Ishikawa (cell line): Measurements from ENCODE around the gene PLIN3.
A peak's percentile ranks its signal among the peaks of the same experiment; 100 is the strongest.

ENCODE experiments used
- CEBPB ChIP-seq: IDR thresholded peaks from 2 replicates; pipeline ENCODE4 v1.6.1; 2012
- CREB1 ChIP-seq: IDR thresholded peaks from 2 replicates; pipeline ENCODE4 v1.6.1; 2012; ENCODE audit warnings: low read depth
- EGR1 ChIP-seq: IDR thresholded peaks from 2 replicates; pipeline ENCODE4 v1.6.1; 2012
- EP300 ChIP-seq: IDR thresholded peaks from 2 replicates; pipeline ENCODE4 v1.6.1; 2012; ENCODE audit warnings: borderline replicate concordance
- FOXM1 ChIP-seq: IDR thresholded peaks from 2 replicates; pipeline ENCODE4 v1.6.1; 2012; ENCODE audit warnings: low read depth, borderline replicate concordance
- NFIC ChIP-seq: IDR thresholded peaks from 2 replicates; pipeline ENCODE4 v1.6.1; 2012
- RAD21 ChIP-seq: IDR thresholded peaks from 2 replicates; pipeline ENCODE4 v1.6.1; 2012; ENCODE audit warnings: low read depth
- TAF1 ChIP-seq: IDR thresholded peaks from 2 replicates; pipeline ENCODE4 v1.6.1; 2012; ENCODE audit warnings: low read depth, mild to moderate bottlenecking
- TCF12 ChIP-seq: IDR thresholded peaks from 2 replicates; pipeline ENCODE4 v1.6.1; 2012; ENCODE audit warnings: low read depth
- TEAD4 ChIP-seq: IDR thresholded peaks from 2 replicates; pipeline ENCODE4 v1.6.1; 2012
- YY1 ChIP-seq: IDR thresholded peaks from 2 replicates; pipeline ENCODE4 v1.6.1; 2012; ENCODE audit warnings: low read depth
- ZBTB7A ChIP-seq: IDR thresholded peaks from 2 replicates; pipeline ENCODE4 v1.6.1; 2012; ENCODE audit warnings: low read depth
- TF ChIP-seq, protein P1 (sequence below): IDR thresholded peaks from 2 replicates; pipeline ENCODE4 v1.6.1; 2012; ENCODE audit warnings: low read depth, mild to moderate bottlenecking
- TF ChIP-seq, protein P2 (sequence below): IDR thresholded peaks from 2 replicates; pipeline ENCODE4 v1.6.1; 2012
- TF ChIP-seq, protein P3 (sequence below): IDR thresholded peaks from 2 replicates; pipeline ENCODE4 v1.6.1; 2012

Gene PLIN3

DNA sequence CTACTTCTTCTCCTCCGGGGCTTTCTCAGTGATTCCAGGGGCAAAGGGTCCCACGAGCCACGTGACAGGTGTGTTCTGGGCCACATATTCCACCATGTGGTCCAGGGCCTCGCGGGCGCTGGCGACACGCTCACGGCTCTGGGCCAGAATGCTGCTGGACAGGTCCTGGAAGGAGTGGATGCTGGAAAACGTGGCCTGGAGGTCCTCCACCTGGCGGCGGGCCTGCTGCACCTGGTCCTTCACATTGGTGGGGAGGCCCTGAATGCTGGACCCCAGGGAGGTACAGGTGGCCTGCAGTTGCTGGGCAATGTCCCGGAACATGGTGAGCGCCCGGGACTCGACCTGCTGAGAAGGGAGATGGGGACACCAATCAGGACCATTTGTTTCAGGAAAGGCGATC, 28.3 kb downstream of the PLIN3 start:
- TF ChIP-seq TAF1, result no peak
- no peak for TF ChIP-seq EGR1
- TF ChIP-seq, protein P1, sequence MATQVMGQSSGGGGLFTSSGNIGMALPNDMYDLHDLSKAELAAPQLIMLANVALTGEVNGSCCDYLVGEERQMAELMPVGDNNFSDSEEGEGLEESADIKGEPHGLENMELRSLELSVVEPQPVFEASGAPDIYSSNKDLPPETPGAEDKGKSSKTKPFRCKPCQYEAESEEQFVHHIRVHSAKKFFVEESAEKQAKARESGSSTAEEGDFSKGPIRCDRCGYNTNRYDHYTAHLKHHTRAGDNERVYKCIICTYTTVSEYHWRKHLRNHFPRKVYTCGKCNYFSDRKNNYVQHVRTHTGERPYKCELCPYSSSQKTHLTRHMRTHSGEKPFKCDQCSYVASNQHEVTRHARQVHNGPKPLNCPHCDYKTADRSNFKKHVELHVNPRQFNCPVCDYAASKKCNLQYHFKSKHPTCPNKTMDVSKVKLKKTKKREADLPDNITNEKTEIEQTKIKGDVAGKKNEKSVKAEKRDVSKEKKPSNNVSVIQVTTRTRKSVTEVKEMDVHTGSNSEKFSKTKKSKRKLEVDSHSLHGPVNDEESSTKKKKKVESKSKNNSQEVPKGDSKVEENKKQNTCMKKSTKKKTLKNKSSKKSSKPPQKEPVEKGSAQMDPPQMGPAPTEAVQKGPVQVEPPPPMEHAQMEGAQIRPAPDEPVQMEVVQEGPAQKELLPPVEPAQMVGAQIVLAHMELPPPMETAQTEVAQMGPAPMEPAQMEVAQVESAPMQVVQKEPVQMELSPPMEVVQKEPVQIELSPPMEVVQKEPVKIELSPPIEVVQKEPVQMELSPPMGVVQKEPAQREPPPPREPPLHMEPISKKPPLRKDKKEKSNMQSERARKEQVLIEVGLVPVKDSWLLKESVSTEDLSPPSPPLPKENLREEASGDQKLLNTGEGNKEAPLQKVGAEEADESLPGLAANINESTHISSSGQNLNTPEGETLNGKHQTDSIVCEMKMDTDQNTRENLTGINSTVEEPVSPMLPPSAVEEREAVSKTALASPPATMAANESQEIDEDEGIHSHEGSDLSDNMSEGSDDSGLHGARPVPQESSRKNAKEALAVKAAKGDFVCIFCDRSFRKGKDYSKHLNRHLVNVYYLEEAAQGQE, result no peak
- no peak for TF ChIP-seq YY1
- no peak for TF ChIP-seq TEAD4
- TF ChIP-seq CREB1, result no peak
- no peak for TF ChIP-seq NFIC
- TF ChIP-seq FOXM1, result no peak
- TF ChIP-seq TCF12, result no peak
- TF ChIP-seq RAD21, result no peak
- TF ChIP-seq, protein P2, sequence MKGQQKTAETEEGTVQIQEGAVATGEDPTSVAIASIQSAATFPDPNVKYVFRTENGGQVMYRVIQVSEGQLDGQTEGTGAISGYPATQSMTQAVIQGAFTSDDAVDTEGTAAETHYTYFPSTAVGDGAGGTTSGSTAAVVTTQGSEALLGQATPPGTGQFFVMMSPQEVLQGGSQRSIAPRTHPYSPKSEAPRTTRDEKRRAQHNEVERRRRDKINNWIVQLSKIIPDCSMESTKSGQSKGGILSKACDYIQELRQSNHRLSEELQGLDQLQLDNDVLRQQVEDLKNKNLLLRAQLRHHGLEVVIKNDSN, result no peak
- TF ChIP-seq CEBPB, result no peak

- TF ChIP-seq ZBTB7A (no peak), TAF1 (no peak)
- TF ChIP-seq, protein P3, sequence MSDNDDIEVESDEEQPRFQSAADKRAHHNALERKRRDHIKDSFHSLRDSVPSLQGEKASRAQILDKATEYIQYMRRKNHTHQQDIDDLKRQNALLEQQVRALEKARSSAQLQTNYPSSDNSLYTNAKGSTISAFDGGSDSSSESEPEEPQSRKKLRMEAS, result no peak
Measured at GRCh38 chr19:4832776-4833175, 34.7 kb downstream of the PLIN3 start.

- peak; percentile 99 for TF ChIP-seq ZBTB7A
- TF ChIP-seq TAF1, result peak; percentile 62
- TF ChIP-seq, protein P3, result peak; percentile 61; the same call in 1 of the 2 replicates
- TF ChIP-seq EP300, result no peak
- TF ChIP-seq TEAD4, result no peak
Measured at GRCh38 chr19:4831304-4831978, 36.0 kb downstream of the PLIN3 start, which contains the start of gene TICAM1. Gene TICAM1, minus strand, starts transcription at chr19:4831712. Its CDS starts 13,335 bp downstream, at chr19:4818377.

DNA sequence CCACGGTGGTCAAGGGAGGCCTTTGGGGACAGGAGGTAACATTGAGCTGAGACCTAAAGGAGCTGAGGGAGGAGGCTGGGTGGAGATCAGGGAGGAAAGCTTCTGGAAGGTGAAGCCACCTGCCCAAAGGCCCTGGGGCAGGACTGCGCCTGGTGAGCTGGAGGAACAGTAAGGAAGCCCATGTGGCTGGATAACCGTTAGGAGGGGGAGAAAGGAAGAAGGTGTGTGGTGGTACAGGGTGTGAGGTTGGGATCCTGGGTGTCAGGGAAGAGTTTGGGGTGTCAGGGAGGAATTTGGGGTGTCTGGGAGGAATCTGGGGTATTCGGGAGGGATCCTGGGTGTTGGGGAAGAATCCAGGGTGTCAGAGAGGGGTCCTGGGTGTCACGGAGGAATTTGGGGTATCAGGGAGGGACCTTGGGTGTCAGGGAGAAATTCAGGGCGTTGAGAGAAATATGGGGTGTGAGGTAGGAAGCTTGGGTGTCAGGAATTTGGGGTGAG, 36.6 kb downstream of the PLIN3 start:
- no peak for TF ChIP-seq NFIC
- TF ChIP-seq CREB1, result no peak
- TF ChIP-seq ZBTB7A, result no peak
- no peak for TF ChIP-seq TCF12
- no peak for TF ChIP-seq EP300
- no peak for TF ChIP-seq TAF1

DNA sequence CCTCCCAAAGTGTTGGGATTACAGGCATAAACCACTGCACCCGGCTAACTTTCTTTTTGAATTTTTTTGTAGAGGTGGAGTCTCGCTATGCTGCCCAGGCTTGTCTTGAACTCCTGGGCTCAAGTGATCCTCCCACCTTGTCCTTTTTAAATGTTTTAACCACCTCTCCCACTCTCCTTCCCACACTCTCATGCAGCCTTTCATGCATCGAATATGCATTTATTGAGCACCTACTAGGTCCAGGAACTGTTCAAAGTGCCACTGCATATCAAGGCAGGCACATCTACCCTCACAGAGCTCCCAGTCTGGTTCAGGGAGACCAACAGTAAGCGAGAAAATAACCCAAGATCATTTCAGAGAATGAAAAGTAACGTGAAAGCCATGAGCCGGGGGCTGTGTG, 37.1 kb downstream of the PLIN3 start:
- TF ChIP-seq YY1, result no peak
- no peak for TF ChIP-seq EGR1
- TF ChIP-seq FOXM1, result no peak
- TF ChIP-seq, protein P2, result no peak
- TF ChIP-seq, protein P1, result no peak
- TF ChIP-seq TEAD4, result no peak
- TF ChIP-seq NFIC, result no peak
- TF ChIP-seq EP300, result no peak
- no peak for TF ChIP-seq CREB1
- no peak for TF ChIP-seq CEBPB

- TF ChIP-seq YY1, result no peak
- TF ChIP-seq EGR1, result no peak
- TF ChIP-seq CEBPB, result no peak
- TF ChIP-seq FOXM1, result no peak
- TF ChIP-seq TCF12, result no peak
- no peak for TF ChIP-seq TEAD4
- TF ChIP-seq, protein P2, result no peak
- no peak for TF ChIP-seq NFIC
Measured at GRCh38 chr19:4829001-4829712, 38.3 kb downstream of the PLIN3 start.
